Right renal pelvis (tissue), 4 donors: ENCODE results near the gene CHST1. TPM values are rescaled to one million over a fixed set of nuclear protein-coding genes. Genes with fewer than 3 reads are reported as not detected.

Source experiments
- DNase-seq, 4 donors: peaks; one replicate each; pipeline ENCODE4 v3.0.0-alpha.2; 2013; ENCODE audit warnings: low read depth in 4 of 4, low spot score in 3 of 4, missing footprints in 1 of 4
- polyA plus RNA-seq, 4 donors: library from polyadenylated mRNA; unstranded; fragments of 120-200 nt; gene quantifications; one replicate each; pipeline ENCODE4 v1.2.1, GENCODE V29; 2013; ENCODE audit not compliant: insufficient read length in 4 of 4

Gene CHST1
- polyA plus RNA-seq, 4 donors: 6.4 to 13.4 (median 8.0) TPM

GRCh38 chr11:45647786-45648185, 17.6 kb downstream of the CHST1 start:
- DNase-seq: no peak

- no peak for DNase-seq
Measured at GRCh38 chr11:45647329-45647728, 18.1 kb downstream of the CHST1 start.

DNA sequence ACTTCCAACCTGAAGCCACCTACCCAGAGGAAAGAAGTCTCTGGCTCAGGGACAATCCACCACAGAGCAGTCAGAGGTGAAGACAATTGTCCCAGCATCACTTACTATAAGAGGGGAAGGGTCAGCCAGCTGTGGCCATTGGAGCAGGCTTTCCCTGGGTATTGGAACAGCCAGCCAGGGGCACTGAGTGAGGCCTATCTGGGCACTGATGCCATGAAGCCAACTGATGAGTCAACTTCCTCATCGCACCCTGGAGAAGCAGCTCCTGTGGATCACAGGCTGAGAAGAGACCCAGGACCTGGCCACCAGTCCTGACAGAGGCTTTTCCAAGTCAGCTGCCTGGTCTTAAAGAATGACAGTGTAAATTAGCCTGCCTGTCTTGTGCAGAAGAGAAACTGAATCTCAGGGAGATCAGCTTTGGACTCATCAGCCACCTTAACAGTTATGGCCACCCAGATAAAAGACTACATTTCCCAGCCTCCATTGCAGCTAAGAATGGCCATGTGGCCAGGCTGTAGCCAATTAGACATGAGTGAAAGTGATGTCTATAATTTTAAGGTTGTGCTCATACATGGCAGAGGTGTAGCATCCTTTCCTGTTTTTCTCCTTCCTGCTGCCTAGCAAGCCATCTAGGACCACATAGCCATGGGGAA, 19.0 kb downstream of the CHST1 start:
- DNase-seq: no peak

- no peak for DNase-seq
Measured at GRCh38 chr11:45644981-45645889, 20.2 kb downstream of the CHST1 start.

GRCh38 chr11:45643598-45644260, 21.7 kb downstream of the CHST1 start:
- DNase-seq: no peak

GRCh38 chr11:45641961-45642360, 23.5 kb downstream of the CHST1 start:
- DNase-seq: no peak

DNA sequence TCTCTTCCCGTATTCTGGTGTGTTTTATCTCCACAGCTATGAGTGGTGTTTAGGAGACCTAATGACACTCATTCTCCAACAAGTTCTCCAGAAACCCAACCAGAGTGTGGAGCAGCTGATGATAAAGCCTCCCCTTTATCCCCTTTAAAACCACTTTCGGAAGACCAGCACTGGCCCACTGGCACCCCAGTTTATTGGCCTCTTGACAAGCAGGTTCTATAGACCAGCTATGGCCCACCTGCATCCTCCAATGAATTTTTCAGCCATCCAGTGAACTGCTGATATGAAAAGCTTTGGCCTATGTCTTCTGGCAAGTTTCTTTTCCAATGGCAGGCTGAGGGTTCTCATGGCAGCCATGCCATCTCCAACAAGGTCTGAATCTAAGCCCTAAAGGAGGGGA, 27.4 kb downstream of the CHST1 start:
- no peak for DNase-seq

DNA sequence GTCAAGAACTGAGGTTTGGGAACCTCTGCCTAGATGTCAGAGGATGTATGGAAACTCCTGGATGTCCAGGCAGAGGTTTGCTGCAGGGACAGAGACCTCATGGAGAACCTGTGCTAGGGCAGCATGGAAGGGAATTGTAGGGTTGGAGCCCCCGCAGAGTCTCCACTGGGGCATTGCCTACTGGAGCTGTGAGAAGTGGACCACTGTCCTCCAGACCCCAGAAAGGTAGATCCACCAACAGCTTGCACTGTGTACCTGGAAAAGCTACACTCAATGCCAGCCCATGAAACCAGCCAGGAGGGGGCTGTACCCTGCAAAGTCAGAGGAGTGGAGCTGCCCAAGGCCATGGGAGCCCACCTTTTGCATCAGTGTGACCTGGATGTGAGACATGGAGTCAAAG, 29.5 kb downstream of the CHST1 start:
- no peak for DNase-seq

DNA sequence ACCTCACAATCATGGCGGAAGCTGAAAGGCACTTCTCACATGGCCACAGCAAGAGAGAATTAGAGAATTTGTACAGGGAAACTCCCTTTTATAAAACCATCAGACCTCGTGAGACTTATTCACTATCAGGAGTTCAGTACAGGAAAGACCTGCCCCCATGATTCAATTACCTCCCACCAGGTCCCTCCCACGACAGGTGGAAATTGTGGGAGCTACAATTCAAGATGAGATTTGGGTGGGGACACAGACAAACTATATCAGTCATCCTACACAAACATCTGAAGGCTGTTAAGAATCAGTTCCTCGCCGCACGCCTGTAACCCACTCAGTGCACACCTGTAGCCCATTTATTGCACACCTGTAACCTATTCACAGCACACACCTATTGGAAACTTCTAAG, 39.8 kb downstream of the CHST1 start:
- no peak for DNase-seq

DNA sequence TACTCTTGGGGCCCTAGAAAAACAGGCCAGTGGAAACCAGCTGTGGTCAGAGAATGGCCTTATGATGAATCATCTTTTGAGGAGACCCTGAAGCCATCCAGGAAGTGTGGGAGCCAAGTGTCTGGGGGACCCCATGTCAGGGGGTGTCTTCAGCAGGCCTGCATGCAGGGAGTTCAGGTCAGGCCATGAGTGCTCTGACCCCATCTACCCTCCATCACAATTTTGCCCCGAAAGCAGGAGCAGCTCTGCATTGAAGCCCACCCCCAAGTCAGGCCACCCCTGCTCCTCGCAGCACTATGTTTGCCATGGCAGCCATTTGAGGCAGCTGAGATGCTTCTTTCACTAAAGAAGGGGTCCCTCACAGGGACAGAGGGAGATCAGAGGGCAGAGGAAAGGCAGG, 41.3 kb downstream of the CHST1 start:
- DNase-seq: no peak

DNA sequence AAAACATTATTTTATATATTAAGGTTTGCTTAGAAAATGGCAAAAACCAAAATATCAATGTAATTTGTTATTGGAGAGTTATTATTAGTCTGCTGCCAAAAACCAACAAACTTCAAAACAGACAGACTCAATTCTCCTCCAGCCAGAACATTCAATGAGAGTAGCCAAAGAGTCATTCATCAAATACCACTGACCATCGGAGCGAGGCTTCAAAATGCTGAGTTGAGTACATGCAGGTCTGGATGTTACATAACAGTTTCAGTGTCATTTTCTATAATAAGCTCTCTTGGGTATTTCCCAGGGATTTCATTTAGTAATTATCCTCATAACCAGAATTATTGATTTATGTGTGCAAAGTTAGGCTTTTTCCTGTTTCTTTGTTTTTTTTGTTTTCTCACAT, 42.6 kb downstream of the CHST1 start:
- DNase-seq: no peak

GRCh38 chr11:45622283-45622682, 43.1 kb downstream of the CHST1 start:
- no peak for DNase-seq

DNA sequence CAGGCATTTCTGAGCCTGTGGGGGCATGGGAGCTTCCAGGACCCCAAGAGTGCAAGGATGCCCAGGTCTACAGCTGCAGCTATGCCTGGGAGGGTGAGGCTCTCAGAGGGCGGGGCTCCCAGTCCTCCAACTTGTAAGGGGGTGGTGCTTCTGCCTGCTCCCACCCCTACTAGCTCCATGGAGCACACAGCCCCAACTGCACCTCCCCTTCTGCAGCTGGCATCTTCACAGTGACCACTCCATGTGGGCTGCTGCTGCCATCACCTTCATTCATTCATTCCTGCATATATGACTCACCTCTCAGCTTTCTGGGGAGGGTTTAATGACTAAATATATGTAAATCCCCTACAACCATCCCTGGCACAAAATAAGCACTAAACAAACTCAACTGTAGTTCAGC, 43.8 kb downstream of the CHST1 start:
- no peak for DNase-seq

DNA sequence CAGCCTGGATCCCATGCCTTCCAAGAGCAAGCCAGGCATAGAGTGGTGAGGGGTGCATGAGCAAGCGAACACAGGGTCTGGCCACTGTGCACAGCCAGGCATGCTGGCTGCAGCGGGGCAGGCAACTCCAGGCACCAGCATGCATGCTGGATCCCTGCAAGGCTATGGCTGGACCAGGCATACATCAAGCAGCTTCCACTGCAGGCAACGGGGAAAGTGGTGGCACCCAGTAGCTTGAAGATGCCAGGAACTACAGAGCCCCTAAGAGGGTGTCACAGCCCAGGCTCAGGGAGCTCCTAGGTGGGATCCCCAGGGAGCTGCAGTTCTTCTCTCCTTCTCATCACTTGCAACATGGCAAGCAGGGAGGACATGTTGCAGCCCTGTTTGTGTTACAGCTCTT, 45.2 kb downstream of the CHST1 start:
- no peak for DNase-seq

DNA sequence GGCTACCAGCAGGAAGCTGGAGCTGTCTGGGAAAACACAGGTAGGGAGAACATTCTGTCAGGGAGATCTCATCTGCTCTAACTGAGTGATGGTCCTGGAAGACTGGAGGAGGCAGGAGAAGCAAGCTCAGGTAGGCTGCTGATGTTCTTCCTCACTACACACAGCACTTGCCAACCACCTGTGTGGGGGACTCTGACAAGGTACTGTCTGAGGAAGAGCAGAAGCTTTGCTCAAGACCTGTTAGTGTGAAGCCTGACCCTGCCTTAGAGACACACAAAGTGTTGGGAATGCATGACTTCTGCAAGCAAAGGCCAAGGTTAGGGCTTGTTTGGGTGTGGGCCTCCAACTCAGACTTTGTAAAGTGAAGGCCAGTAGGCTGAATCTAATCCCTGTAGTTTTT, 46.5 kb downstream of the CHST1 start:
- no peak for DNase-seq

- DNase-seq: no peak
Measured at GRCh38 chr11:45617871-45618601, 47.4 kb downstream of the CHST1 start.

GRCh38 chr11:45616802-45617549, 48.4 kb downstream of the CHST1 start:
- no peak for DNase-seq

DNA sequence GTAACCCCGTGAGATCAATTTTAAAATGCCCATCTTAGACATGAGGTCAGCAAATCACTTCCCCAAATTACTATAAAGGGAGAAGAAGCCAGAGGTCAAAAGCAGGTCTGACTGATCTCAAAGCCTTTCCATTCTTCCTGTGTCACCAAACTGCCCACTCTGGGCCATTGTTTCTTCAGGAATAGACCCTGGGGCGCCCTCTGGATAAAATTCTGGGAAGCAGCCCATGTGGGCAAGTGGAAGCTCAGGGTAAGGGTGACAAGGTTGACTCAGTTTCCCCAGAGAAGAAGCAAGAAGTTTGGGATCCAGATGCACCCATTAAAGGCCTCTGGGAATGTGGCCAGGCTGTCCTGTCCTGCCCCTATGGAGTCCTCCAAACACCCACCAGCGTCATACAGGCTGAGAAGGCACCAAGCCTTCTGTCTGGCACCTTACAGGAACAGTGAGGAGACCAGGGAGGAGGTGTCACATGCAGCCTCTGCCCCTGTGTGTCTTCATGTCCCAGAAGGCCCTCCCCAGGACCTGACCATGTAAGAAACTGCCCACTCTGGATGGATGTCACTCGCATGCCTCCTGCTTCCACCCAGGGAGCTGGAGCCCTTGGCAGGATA, 50.1 kb downstream of the CHST1 start:
- DNase-seq: no peak

DNA sequence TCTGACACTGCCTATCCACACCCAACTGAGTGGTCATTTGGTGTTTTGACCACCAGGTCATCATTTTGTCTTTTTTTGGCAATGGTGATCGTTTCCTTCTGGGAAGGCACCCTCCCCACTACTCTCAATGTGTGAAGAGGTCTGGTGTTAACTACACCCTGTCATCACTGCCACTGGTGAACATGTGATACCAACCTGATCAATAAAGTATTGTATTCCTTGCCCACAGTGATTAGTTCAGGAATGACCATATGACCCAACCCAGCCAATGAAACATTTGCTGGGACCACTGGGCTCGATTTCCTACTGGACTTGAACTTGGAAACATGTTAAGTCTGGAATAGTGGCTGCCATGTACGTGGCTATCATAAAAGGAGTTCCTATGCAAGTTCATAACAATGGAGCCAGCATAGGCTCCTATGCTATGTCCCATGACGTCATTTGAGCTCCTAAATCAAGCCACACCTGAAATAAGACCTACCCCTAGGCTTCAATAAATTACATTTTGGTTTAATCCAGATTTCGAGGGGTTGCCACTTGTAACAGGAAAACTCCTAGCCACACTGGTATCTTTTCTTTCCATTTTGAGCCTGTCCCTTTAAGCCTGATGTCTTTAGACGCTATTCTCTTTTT, 51.1 kb downstream of the CHST1 start:
- DNase-seq: no peak
